Measurements from ENCODE around the gene CNP.

DNA sequence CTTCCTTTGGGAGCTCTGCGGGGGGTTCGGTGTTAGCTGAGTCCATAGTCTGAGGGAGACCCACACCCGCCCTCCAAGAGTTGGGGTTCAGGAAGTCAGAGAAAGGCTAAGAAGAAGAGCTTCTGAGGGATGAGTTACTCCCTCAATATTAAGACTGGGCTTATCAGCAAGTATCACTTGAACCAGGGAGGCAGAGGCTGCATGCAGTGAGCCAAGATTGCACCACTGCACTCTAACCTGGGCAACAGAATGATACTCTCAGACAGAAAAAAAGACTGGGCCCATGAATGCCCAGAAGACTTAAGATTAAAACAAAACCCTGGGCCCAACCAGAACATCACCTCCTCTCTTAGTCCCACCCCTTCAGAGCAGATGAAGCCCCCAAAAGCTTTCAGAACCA lies 59.3 kb downstream of the CNP start:
- TF ChIP-seq CTCF (IDR thresholded peaks at IDR 0.05): no peak
- no peak for TF ChIP-seq POLR2A (IDR thresholded peaks at IDR 0.05)
